ENCODE data around the gene PCYT2.

GRCh38 chr17:81910840-81911276 lies 341 bp downstream of the PCYT2 start:
- TF ChIP-seq ZBTB7A (IDR thresholded peaks at IDR 0.05; ENCODE audit: low read depth) (peak; percentile 33; the same call in 1 of the 2 replicates), EP300 (IDR thresholded peaks at IDR 0.05; ENCODE audit: borderline replicate concordance) (no peak), CREB1 (IDR thresholded peaks at IDR 0.05; ENCODE audit: low read depth) (no peak), FOXM1 (IDR thresholded peaks at IDR 0.05; ENCODE audit: borderline replicate concordance, low read depth) (no peak), TEAD4 (IDR thresholded peaks at IDR 0.05) (no peak), CEBPB (IDR thresholded peaks at IDR 0.05) (no peak), TAF1 (IDR thresholded peaks at IDR 0.05; ENCODE audit: low read depth) (no peak), RAD21 (IDR thresholded peaks at IDR 0.05; ENCODE audit: low read depth) (no peak), REST (IDR thresholded peaks at IDR 0.05; ENCODE audit: low read depth) (no peak), NFIC (IDR thresholded peaks at IDR 0.05) (no peak), YY1 (IDR thresholded peaks at IDR 0.05; ENCODE audit: low read depth) (no peak), MAX (IDR thresholded peaks at IDR 0.05) (no peak; the same call in 1 of the 2 replicates)

Measured in Ishikawa (cell line).